A549 (cell line): Measurements from ENCODE around the gene SEC24B. TPM values are rescaled to one million over a fixed set of nuclear protein-coding genes. Genes with fewer than 3 reads are reported as not detected.
A peak's percentile ranks its signal among the peaks of the same experiment; 100 is the strongest.

ENCODE experiments used
- ATAC-seq, 2 experiments: fragments of 200-7000 bp in 1 of 2; fragments of >200 bp in 1 of 2; cut with Nextera tagmentation in 1 of 2; cut with Tn5 transposase in 1 of 2; 3 replicates each; pipeline versions ENCODE4 v1.8.0 to v1.9.1; 2018 to 2020; ENCODE audit warnings: mild to moderate bottlenecking in 1 of 2, moderate library complexity in 1 of 2
- CTCF ChIA-PET: fragments of 300-600 bp; sonication (Branson Sonifier 250); formaldehyde crosslinking; extraction: SDS; loops from one replicate; lab custom pipeline; 2021; ENCODE audit warnings: antibody characterized with exemption, inconsistent platforms; lab: Yijun Ruan, JAX
- POLR2A ChIA-PET: fragments of 350-600 bp; formaldehyde crosslinking; extraction: SDS; loops from one replicate; lab custom pipeline; 2021; ENCODE audit warnings: antibody characterized with exemption, inconsistent platforms; lab: Yijun Ruan, JAX
- DNase-seq, 2 experiments: peaks; one replicate each; pipeline versions ENCODE4 v3.0.0 to v3.0.0-alpha.2; 2011 to 2016; ENCODE audit warnings: low read depth in 1 of 2, low spot score in 1 of 2
- FAIRE-seq: peaks from 2 replicates; lab custom pipeline; 2011; peaks lifted over from hg19 to GRCh38; lab: Jason Lieb, UNC
- H3K27ac ChIP-seq, 2 experiments: fragments of >200 bp; sonication (Bioruptor Twin); formaldehyde crosslinking; 3 replicates each; pipeline ENCODE4 v1.5.1; 2016 to 2017
- H3K4me1 ChIP-seq: fragments of >200 bp; sonication (Bioruptor Twin); formaldehyde crosslinking; 3 replicates; pipeline ENCODE4 v1.6.1; 2016
- H3K4me2 ChIP-seq: fragments of >200 bp; sonication (Bioruptor Twin); formaldehyde crosslinking; 3 replicates; pipeline ENCODE4 v1.6.1; 2016
- H3K4me3 ChIP-seq: fragments of >200 bp; sonication (Bioruptor Twin); formaldehyde crosslinking; 3 replicates; pipeline ENCODE4 v1.5.1; 2016
- H3K9me3 ChIP-seq: fragments of >200 bp; sonication (Bioruptor Twin); formaldehyde crosslinking; 3 replicates; pipeline ENCODE4 v1.6.1; 2016
- ATOH8 ChIP-seq: fragments of 250-450 bp; sonication (Bioruptor Pico); IDR thresholded peaks from 2 replicates; pipeline ENCODE4 v1.5.0; 2020; ENCODE audit warnings: low read depth, mild to moderate bottlenecking, moderate library complexity
- BHLHE40 ChIP-seq: IDR thresholded peaks from 2 replicates; pipeline ENCODE4 v1.6.1; 2012; ENCODE audit warnings: low read depth, low read length, inconsistent platforms
- CHD2 ChIP-seq: fragments of 150-350 bp; IDR thresholded peaks from 2 replicates; pipeline ENCODE4 v1.6.1; 2014; ENCODE audit warnings: low read length; ENCODE audit not compliant: partially characterized antibody
- CTCF ChIP-seq: fragments of >200 bp; sonication (Bioruptor Twin); formaldehyde crosslinking; IDR thresholded peaks from 3 replicates; pipeline ENCODE4 v1.5.1; 2016
- FOSL2 ChIP-seq, 2 experiments: fragments of 450-650 bp in 1 of 2; fragments of >200 bp in 1 of 2; sonication (Bioruptor Twin) in 1 of 2; formaldehyde crosslinking; IDR thresholded peaks; 2 replicates each; pipeline versions ENCODE4 v1.5.0 to v1.6.1; 2016 to 2020; ENCODE audit warnings: mild to moderate bottlenecking in 1 of 2, moderate library complexity in 1 of 2
- GATA3 ChIP-seq: IDR thresholded peaks from 2 replicates; pipeline ENCODE4 v1.6.1; 2012; ENCODE audit warnings: borderline replicate concordance
- HDAC2 ChIP-seq: fragments of 200-600 bp; sonication (generic); IDR thresholded peaks from 2 replicates; pipeline ENCODE4 v1.6.1; 2016
- HEYL ChIP-seq: fragments of 250-450 bp; sonication (Bioruptor Pico); IDR thresholded peaks from 2 replicates; pipeline ENCODE4 v1.8.0; 2021; ENCODE audit warnings: mild to moderate bottlenecking, moderate library complexity
- HOXB13 ChIP-seq: fragments of 250-450 bp; sonication (Bioruptor Pico); IDR thresholded peaks from 2 replicates; pipeline ENCODE4 v1.5.0; 2020; ENCODE audit warnings: low read depth, mild to moderate bottlenecking, moderate library complexity
- JUNB ChIP-seq: fragments of >200 bp; sonication (Bioruptor Twin); formaldehyde crosslinking; IDR thresholded peaks from 2 replicates; pipeline ENCODE4 v1.6.1; 2016
- KDM5A ChIP-seq: fragments of 200-600 bp; sonication (generic); IDR thresholded peaks from 2 replicates; pipeline ENCODE4 v1.6.1; 2016; ENCODE audit warnings: antibody characterized with exemption, mild to moderate bottlenecking
- MAFK ChIP-seq: fragments of 450-650 bp; IDR thresholded peaks from 2 replicates; pipeline ENCODE4 v1.6.1; 2014; ENCODE audit not compliant: partially characterized antibody
- NFE2L2 ChIP-seq: fragments of 150-350 bp; conservative IDR thresholded peaks from 2 replicates; pipeline ENCODE4 v1.6.1; 2014; ENCODE audit warnings: low read length
- NPAS2 ChIP-seq: fragments of 250-450 bp; sonication (Bioruptor Pico); IDR thresholded peaks from 2 replicates; pipeline ENCODE4 v1.8.0; 2022; ENCODE audit warnings: mild to moderate bottlenecking, moderate library complexity, borderline replicate concordance
- POLR2A ChIP-seq: IDR thresholded peaks from 2 replicates; pipeline ENCODE4 v1.6.1; 2012; ENCODE audit warnings: mild to moderate bottlenecking, low read length
- POLR2AphosphoS2 ChIP-seq: conservative IDR thresholded peaks from 2 replicates; pipeline ENCODE4 v1.6.1; 2012; ENCODE audit warnings: low read length, improper control_type of control experiment, inconsistent platforms
- RARB ChIP-seq: fragments of 250-450 bp; sonication (Bioruptor Pico); IDR thresholded peaks from 2 replicates; pipeline ENCODE4 v1.8.0; 2021; ENCODE audit warnings: mild to moderate bottlenecking, moderate library complexity
- REST ChIP-seq: fragments of 200-600 bp; sonication (generic); IDR thresholded peaks from 2 replicates; pipeline ENCODE4 v1.6.1; 2016; ENCODE audit warnings: antibody characterized with exemption, mild to moderate bottlenecking, moderate library complexity
- SREBF2 ChIP-seq: fragments of 450-650 bp; IDR thresholded peaks from 2 replicates; pipeline ENCODE4 v1.6.1; 2014; ENCODE audit warnings: mild to moderate bottlenecking, moderate library complexity
- TP53 ChIP-seq: fragments of 250-450 bp; sonication (Bioruptor Pico); IDR thresholded peaks from 2 replicates; pipeline ENCODE4 v1.5.0; 2021; ENCODE audit warnings: mild to moderate bottlenecking, moderate library complexity
- ZC3H11A ChIP-seq: fragments of 450-650 bp; IDR thresholded peaks from 2 replicates; pipeline ENCODE4 v1.6.1; 2014; ENCODE audit warnings: antibody characterized with exemption, mild to moderate bottlenecking
- ZFP36 ChIP-seq: fragments of 450-650 bp; IDR thresholded peaks from 2 replicates; pipeline ENCODE4 v1.6.1; 2014; ENCODE audit warnings: borderline replicate concordance; ENCODE audit not compliant: partially characterized antibody
- WGBS: methylation state at CpG from one replicate; pipeline ENCODE4 v1.1.6; 2017; ENCODE audit errors: missing lambda C conversion rate; 5-methylcytosine and 5-hydroxymethylcytosine counted together
- polyA plus RNA-seq, 4 experiments: library from polyadenylated mRNA; depleted of rRNA in 3 of 4; stranded (reverse); fragments of >200 nt; fragmentation: RNase III in 1 of 4; extraction: RNeasy Plus Mini Kit Qiagen cat#74134 plus additional on column Dnase treatment in 1 of 4; gene quantifications; 2 replicates in 3 of 4; 3 replicates in 1 of 4; pipeline ENCODE4 v1.2.3, GENCODE V29; 2011 to 2017
- TF ChIP-seq, protein P1 (sequence below): fragments of >200 bp; sonication (Bioruptor Twin); formaldehyde crosslinking; IDR thresholded peaks from 3 replicates; pipeline ENCODE4 v1.6.1; 2016
- TF ChIP-seq, protein P2 (sequence below): IDR thresholded peaks from 2 replicates; pipeline ENCODE4 v1.6.1; 2012
- TF ChIP-seq, protein P3 (sequence below): IDR thresholded peaks from 2 replicates; pipeline ENCODE4 v1.6.1; 2012; ENCODE audit warnings: low read depth, borderline replicate concordance

SEC24B gene
- polyA plus RNA-seq, 2 of the 4 experiments (the other 2 are of a cell fraction) = 13.8 to 40.0 TPM

DNA sequence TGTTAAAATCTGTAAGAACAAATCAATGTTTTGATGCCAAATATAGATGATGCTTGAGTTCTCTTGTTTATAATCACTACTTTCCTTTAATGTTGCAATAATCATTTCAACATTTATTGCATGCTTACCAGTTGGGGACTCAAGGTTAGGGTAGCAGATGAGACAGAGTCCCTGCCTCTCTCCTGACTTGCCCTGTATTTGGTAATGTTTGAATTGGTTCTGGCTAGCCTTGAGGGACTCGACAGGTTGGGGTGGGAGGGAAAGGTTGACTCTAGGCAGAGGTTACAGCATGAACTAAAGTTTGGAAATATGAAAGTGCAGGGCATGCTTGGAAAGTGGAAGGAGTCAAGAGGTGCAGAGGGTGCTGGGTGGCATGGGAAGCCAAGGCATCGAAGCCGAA lies 2.0 kb downstream of the SEC24B start:
- 74% methylated on average over 3 of the region's 3 CpGs for WGBS
- H3K4me3 ChIP-seq = no peak overlapping the region

DNA sequence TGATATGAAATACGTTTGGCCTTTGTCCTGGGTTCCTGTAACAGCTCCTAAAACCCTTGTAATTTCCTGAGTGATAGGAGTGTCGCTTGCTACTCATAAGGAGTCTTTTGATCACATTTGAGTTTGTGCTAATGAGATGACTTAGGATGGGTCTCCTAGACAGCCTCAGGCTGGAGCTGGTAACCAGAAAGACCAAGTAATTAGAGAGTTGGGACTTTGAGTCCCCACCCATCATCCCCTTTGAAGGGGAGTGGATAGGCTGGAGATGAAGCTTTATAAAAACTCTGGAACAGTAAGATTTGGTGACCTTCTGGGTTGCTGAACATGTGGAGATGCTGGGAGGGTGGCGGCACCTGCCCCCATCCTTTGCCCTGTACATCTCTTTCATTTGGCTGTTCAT lies 2.9 kb downstream of the SEC24B start:
- Histone ChIP-seq H3K9me3 (no peaks in the 10 kb centered on the region), H3K4me3 (no peak overlapping the region), H3K4me1 (peaks cover 26% of the 10 kb centered on the region; the same call in 2 of the 3 replicates), H3K4me2 (no peak overlapping the region), H3K27ac (no peak overlapping the region)
- ChIA-PET CTCF (no interaction called here), POLR2A (no interaction called here)
- DNase-seq (no peak), ATAC-seq (no peak), FAIRE-seq (no peak)
- no peak for TF ChIP-seq RARB
- no peak for TF ChIP-seq POLR2A
- TF ChIP-seq GATA3 = no peak
- TF ChIP-seq ATOH8 (CRISPR knock-in tag) = no peak
- no peak for TF ChIP-seq FOSL2 (IDR thresholded peaks at IDR 0.05)
- no peak for TF ChIP-seq FOSL2 (CRISPR knock-in tag; IDR thresholded peaks at IDR 0.05)
- TF ChIP-seq NFE2L2 = no peak
- TF ChIP-seq HEYL = no peak
- TF ChIP-seq ZFP36 = no peak
- TF ChIP-seq TP53 = no peak
- no peak for TF ChIP-seq CHD2
- TF ChIP-seq SREBF2 = no peak
- TF ChIP-seq NPAS2 = no peak
- no peak for TF ChIP-seq HDAC2
- no peak for TF ChIP-seq REST
- TF ChIP-seq HOXB13 (CRISPR knock-in tag) = no peak
- no peak for TF ChIP-seq MAFK
- no peak for TF ChIP-seq ZC3H11A
- TF ChIP-seq BHLHE40 = no peak
- no peak for TF ChIP-seq JUNB
- no peak for TF ChIP-seq CTCF
- WGBS = 94% methylated on average over 3 of the region's 3 CpGs

More for the DNA sequence above, 2.0 kb downstream of the SEC24B start:
- Histone ChIP-seq H3K4me2 (peak overlapping the region; percentile 98), H3K4me1 (peaks cover 21% of the 10 kb centered on the region; the same call in 2 of the 3 replicates), H3K9me3 (no peaks in the 10 kb centered on the region), H3K27ac (no peak overlapping the region)
- DNase-seq (no peak), FAIRE-seq (no peak)
- ChIA-PET CTCF (interaction anchor here (1.7 kb wide), 1 partner anchor 13 kb away, joined by 4 read pairs; no protein-coding TSS in a partner anchor), POLR2A (no interaction called here)
- TF ChIP-seq HEYL (no peak), ATOH8 (CRISPR knock-in tag) (no peak), POLR2AphosphoS2 (no peak), KDM5A (no peak), ZC3H11A (no peak), SREBF2 (no peak), HDAC2 (no peak)
- TF ChIP-seq, protein P1, sequence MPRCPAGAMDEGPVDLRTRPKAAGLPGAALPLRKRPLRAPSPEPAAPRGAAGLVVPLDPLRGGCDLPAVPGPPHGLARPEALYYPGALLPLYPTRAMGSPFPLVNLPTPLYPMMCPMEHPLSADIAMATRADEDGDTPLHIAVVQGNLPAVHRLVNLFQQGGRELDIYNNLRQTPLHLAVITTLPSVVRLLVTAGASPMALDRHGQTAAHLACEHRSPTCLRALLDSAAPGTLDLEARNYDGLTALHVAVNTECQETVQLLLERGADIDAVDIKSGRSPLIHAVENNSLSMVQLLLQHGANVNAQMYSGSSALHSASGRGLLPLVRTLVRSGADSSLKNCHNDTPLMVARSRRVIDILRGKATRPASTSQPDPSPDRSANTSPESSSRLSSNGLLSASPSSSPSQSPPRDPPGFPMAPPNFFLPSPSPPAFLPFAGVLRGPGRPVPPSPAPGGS = no peak
- TF ChIP-seq, protein P2, sequence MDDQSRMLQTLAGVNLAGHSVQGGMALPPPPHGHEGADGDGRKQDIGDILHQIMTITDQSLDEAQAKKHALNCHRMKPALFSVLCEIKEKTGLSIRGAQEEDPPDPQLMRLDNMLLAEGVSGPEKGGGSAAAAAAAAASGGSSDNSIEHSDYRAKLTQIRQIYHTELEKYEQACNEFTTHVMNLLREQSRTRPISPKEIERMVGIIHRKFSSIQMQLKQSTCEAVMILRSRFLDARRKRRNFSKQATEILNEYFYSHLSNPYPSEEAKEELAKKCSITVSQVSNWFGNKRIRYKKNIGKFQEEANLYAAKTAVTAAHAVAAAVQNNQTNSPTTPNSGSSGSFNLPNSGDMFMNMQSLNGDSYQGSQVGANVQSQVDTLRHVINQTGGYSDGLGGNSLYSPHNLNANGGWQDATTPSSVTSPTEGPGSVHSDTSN = no peak
- TF ChIP-seq, protein P3, sequence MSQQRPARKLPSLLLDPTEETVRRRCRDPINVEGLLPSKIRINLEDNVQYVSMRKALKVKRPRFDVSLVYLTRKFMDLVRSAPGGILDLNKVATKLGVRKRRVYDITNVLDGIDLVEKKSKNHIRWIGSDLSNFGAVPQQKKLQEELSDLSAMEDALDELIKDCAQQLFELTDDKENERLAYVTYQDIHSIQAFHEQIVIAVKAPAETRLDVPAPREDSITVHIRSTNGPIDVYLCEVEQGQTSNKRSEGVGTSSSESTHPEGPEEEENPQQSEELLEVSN = no peak
- TF ChIP-seq, all 56 proteins: peak for 0
- ATAC-seq = no peak
